ENCODE results near the gene DAG1. TPM values are rescaled to one million over a fixed set of nuclear protein-coding genes. Genes with fewer than 3 reads are reported as not detected.

DAG1 gene
- polyA plus RNA-seq, 1 donor (not counting 4 experiments of a cell fraction or from before 2014, with no cell fraction given) = 22.0 TPM

GRCh38 chr3:49422379-49423248, 47.5 kb upstream of the DAG1 start, which contains the start of gene AMT:
Gene AMT, minus strand, starts transcription at chr3:49422473. Its CDS starts 23 bp downstream, at chr3:49422450.
- Histone ChIP-seq H3K4me1 (ENCODE audit: control insufficient read depth, extremely low read depth, insufficient read depth, low read length) (peaks cover 23% of the 10 kb centered on the region), H4K20me1 (ENCODE audit: control insufficient read depth, extremely low read depth, insufficient read depth, low read length) (no peaks in the 10 kb centered on the region), H3K79me2 (ENCODE audit: control insufficient read depth, insufficient read depth, low read length) (no peaks in the 10 kb centered on the region), H3K4me2 (ENCODE audit: control insufficient read depth, extremely low read depth, insufficient read depth, low read depth, low read length) (peak within 1 kb of the TSS; percentile 72), H2AFZ (ENCODE audit: control insufficient read depth, low read length) (no peak within 1 kb of the TSS), H3K27ac (ENCODE audit: control insufficient read depth, insufficient read depth, low read length) (peak within 1 kb of the TSS; percentile 73), H3K9me1 (ENCODE audit: control insufficient read depth, extremely low read depth, insufficient read depth, low read length) (peaks cover 5% of the 10 kb centered on the region), H3K9me3 (ENCODE audit: control insufficient read depth, low read depth, low read length) (no peaks in the 10 kb centered on the region), H3K4me3 (ENCODE audit: control insufficient read depth in 2 of 3, extremely low read depth in 1 of 3, insufficient read depth in 2 of 3, low read depth in 1 of 3, low read length in 3 of 3) (no peak within 1 kb of the TSS), H3K9ac (ENCODE audit: control insufficient read depth, extremely low read depth, insufficient read depth, low read length) (no peak within 1 kb of the TSS), H3K27me3 (ENCODE audit: control insufficient read depth, extremely low read depth, insufficient read depth, low read length) (no peaks in the 10 kb centered on the region), H3K36me3 (ENCODE audit: control insufficient read depth in 2 of 2, extremely low read depth in 1 of 2, insufficient read depth in 2 of 2, low read length in 2 of 2) (peaks cover 6 to 13% of the 10 kb centered on the region in 2 experiments)
- DNase-seq (ENCODE audit: low read depth, low spot score) (no peak), FAIRE-seq (no peak)
- dilution Hi-C loops (cut with MboI; ENCODE audit: extremely low pct_ligation_motif_present, low sequenced_read_pairs) = no loop called here
- TF ChIP-seq, protein P1, sequence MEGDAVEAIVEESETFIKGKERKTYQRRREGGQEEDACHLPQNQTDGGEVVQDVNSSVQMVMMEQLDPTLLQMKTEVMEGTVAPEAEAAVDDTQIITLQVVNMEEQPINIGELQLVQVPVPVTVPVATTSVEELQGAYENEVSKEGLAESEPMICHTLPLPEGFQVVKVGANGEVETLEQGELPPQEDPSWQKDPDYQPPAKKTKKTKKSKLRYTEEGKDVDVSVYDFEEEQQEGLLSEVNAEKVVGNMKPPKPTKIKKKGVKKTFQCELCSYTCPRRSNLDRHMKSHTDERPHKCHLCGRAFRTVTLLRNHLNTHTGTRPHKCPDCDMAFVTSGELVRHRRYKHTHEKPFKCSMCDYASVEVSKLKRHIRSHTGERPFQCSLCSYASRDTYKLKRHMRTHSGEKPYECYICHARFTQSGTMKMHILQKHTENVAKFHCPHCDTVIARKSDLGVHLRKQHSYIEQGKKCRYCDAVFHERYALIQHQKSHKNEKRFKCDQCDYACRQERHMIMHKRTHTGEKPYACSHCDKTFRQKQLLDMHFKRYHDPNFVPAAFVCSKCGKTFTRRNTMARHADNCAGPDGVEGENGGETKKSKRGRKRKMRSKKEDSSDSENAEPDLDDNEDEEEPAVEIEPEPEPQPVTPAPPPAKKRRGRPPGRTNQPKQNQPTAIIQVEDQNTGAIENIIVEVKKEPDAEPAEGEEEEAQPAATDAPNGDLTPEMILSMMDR (optimal IDR thresholded peaks at IDR 0.05 in 1 of 3, IDR thresholded peaks at IDR 0.05 in 1 of 3, conservative IDR thresholded peaks at IDR 0.05 in 1 of 3; ENCODE audit: extremely low read depth in 1 of 3, insufficient read depth in 2 of 3, low read length in 3 of 3) = no peak
- TF ChIP-seq EZH2 (IDR thresholded peaks at IDR 0.05; ENCODE audit: low read length) = no peak

- H3K79me2 ChIP-seq (ENCODE audit: control insufficient read depth, insufficient read depth, low read length) = no peaks in the 10 kb centered on the region
- no peak for FAIRE-seq
- H2AFZ ChIP-seq (ENCODE audit: control insufficient read depth, low read length) = no peak overlapping the region
- no peak for DNase-seq (ENCODE audit: low read depth, low spot score)
- peaks cover 22% of the 10 kb centered on the region for H3K4me1 ChIP-seq (ENCODE audit: control insufficient read depth, extremely low read depth, insufficient read depth, low read length)
- no peak overlapping the region for H3K27ac ChIP-seq (ENCODE audit: control insufficient read depth, insufficient read depth, low read length)
- H3K27me3 ChIP-seq (ENCODE audit: control insufficient read depth, extremely low read depth, insufficient read depth, low read length) = no peaks in the 10 kb centered on the region
- no peak overlapping the region for H3K9ac ChIP-seq (ENCODE audit: control insufficient read depth, extremely low read depth, insufficient read depth, low read length)
- no peaks in the 10 kb centered on the region for H3K9me3 ChIP-seq (ENCODE audit: control insufficient read depth, low read depth, low read length)
- H3K4me2 ChIP-seq (ENCODE audit: control insufficient read depth, extremely low read depth, insufficient read depth, low read depth, low read length) = no peak overlapping the region
- H3K4me3 ChIP-seq (ENCODE audit: control insufficient read depth in 2 of 3, extremely low read depth in 1 of 3, insufficient read depth in 2 of 3, low read depth in 1 of 3, low read length in 3 of 3) = no peak overlapping the region
- H4K20me1 ChIP-seq (ENCODE audit: control insufficient read depth, extremely low read depth, insufficient read depth, low read length) = no peaks in the 10 kb centered on the region
- dilution Hi-C loops (cut with MboI; ENCODE audit: extremely low pct_ligation_motif_present, low sequenced_read_pairs) = no loop called here
- H3K36me3 ChIP-seq (ENCODE audit: control insufficient read depth in 2 of 2, extremely low read depth in 1 of 2, insufficient read depth in 2 of 2, low read length in 2 of 2) = peaks cover 5 to 13% of the 10 kb centered on the region in 2 experiments
- TF ChIP-seq, protein P1 (optimal IDR thresholded peaks at IDR 0.05 in 1 of 3, IDR thresholded peaks at IDR 0.05 in 1 of 3, conservative IDR thresholded peaks at IDR 0.05 in 1 of 3; ENCODE audit: extremely low read depth in 1 of 3, insufficient read depth in 2 of 3, low read length in 3 of 3) = no peak
- TF ChIP-seq EZH2 (IDR thresholded peaks at IDR 0.05; ENCODE audit: low read length) = no peak
- peaks cover 5% of the 10 kb centered on the region for H3K9me1 ChIP-seq (ENCODE audit: control insufficient read depth, extremely low read depth, insufficient read depth, low read length)
Observed at GRCh38 chr3:49424816-49425215, 45.3 kb upstream of the DAG1 start.

Measured in keratinocyte (primary cell).